GM23338 (cell line): Measurements from ENCODE around the gene ATP13A2. TPM values are rescaled to one million over a fixed set of nuclear protein-coding genes. Genes with fewer than 3 reads are reported as not detected.

Source experiments
- ATAC-seq: fragments of 200-7000 bp; cut with Tn5 transposase; 3 replicates; pipeline ENCODE4 v1.9.1; 2020
- DNase-seq: peaks from one replicate; pipeline ENCODE4 v3.0.0-alpha.2; 2015; ENCODE audit warnings: low spot score
- H2AFZ ChIP-seq: fragments of 200-600 bp; sonication (generic); 2 replicates; pipeline ENCODE4 v1.8.0; 2016; ENCODE audit warnings: antibody characterized with exemption, mild to moderate bottlenecking, moderate library complexity
- H3F3A ChIP-seq: fragments of 200-600 bp; sonication (generic); replicated peaks from 2 replicates; pipeline ENCODE4 v1.8.0; 2017; ENCODE audit warnings: antibody characterized with exemption, mixed run types, low read depth
- H3K27ac ChIP-seq: fragments of 200-600 bp; sonication (generic); 2 replicates; pipeline ENCODE4 v1.6.1; 2016; ENCODE audit warnings: low read depth
- H3K27me3 ChIP-seq: fragments of 200-600 bp; sonication (generic); 2 replicates; pipeline ENCODE4 v1.8.0; 2016; ENCODE audit warnings: mild to moderate bottlenecking, mixed run types, moderate library complexity; ENCODE audit not compliant: insufficient read depth
- H3K36me3 ChIP-seq: fragments of 200-600 bp; sonication (generic); 2 replicates; pipeline ENCODE4 v1.8.0; 2016; ENCODE audit warnings: mild to moderate bottlenecking; ENCODE audit not compliant: insufficient read depth
- H3K4me1 ChIP-seq: fragments of 200-600 bp; sonication (generic); 2 replicates; pipeline ENCODE4 v1.8.0; 2016; ENCODE audit warnings: mild to moderate bottlenecking, moderate library complexity; ENCODE audit not compliant: insufficient read depth
- H3K4me2 ChIP-seq: fragments of 200-600 bp; sonication (generic); 2 replicates; pipeline ENCODE4 v1.7.1; 2017; ENCODE audit warnings: mixed run types
- H3K4me3 ChIP-seq: fragments of 200-600 bp; sonication (generic); 2 replicates; pipeline ENCODE4 v1.6.1; 2016; ENCODE audit warnings: mixed run types
- H3K79me2 ChIP-seq: fragments of 200-600 bp; sonication (generic); replicated peaks from 2 replicates; pipeline ENCODE4 v1.8.0; 2017; ENCODE audit warnings: mild to moderate bottlenecking; ENCODE audit not compliant: insufficient read depth
- H3K9me2 ChIP-seq: fragments of 200-600 bp; sonication (generic); 2 replicates; pipeline ENCODE4 v1.8.0; 2017; ENCODE audit not compliant: insufficient read depth
- H4K20me1 ChIP-seq: fragments of 200-600 bp; sonication (generic); replicated peaks from 2 replicates; pipeline ENCODE4 v1.8.0; 2017; ENCODE audit warnings: mild to moderate bottlenecking; ENCODE audit not compliant: insufficient read depth
- H3K27ac Mint-ChIP-seq: 2 replicates; pipeline ENCODE4 v1.8.0; 2020; ENCODE audit warnings: inconsistent platforms, mild to moderate bottlenecking, moderate library complexity, mixed read lengths
- H3K27me3 Mint-ChIP-seq: 3 replicates; pipeline ENCODE4 v1.8.0; 2022; ENCODE audit warnings: low read depth, mild to moderate bottlenecking, moderate library complexity, mixed read lengths, inconsistent platforms; ENCODE audit not compliant: insufficient read depth, poor library complexity
- H3K36me3 Mint-ChIP-seq: 3 replicates; pipeline ENCODE4 v1.8.0; 2021; ENCODE audit warnings: low read depth, mild to moderate bottlenecking, inconsistent platforms, moderate library complexity, mixed read lengths
- H3K4me1 Mint-ChIP-seq: 3 replicates; pipeline ENCODE4 v1.8.0; 2020; ENCODE audit warnings: mild to moderate bottlenecking, inconsistent platforms, mixed read lengths
- H3K4me3 Mint-ChIP-seq: 3 replicates; pipeline ENCODE4 v1.8.0; 2021; ENCODE audit warnings: moderate library complexity, mild to moderate bottlenecking, inconsistent platforms, mixed read lengths
- H3K9me3 Mint-ChIP-seq: 3 replicates; pipeline ENCODE4 v1.8.0; 2020; ENCODE audit warnings: moderate library complexity, mild to moderate bottlenecking, inconsistent platforms, mixed read lengths
- CREB1 ChIP-seq: fragments of 250-450 bp; sonication (Bioruptor Pico); IDR thresholded peaks from 2 replicates; pipeline ENCODE4 v1.5.0; 2020; ENCODE audit warnings: low read depth, mild to moderate bottlenecking, moderate library complexity
- CTCF ChIP-seq, 2 experiments: fragments of 200-600 bp in 1 of 2; sonication (generic) in 1 of 2; conservative IDR thresholded peaks; 2 replicates each; pipeline versions ENCODE4 v1.5.1 to v1.6.1; 2016 to 2017; ENCODE audit warnings: antibody characterized with exemption in 2 of 2, low read depth in 2 of 2, mild to moderate bottlenecking in 2 of 2, moderate library complexity in 1 of 2
- ETS1 ChIP-seq: IDR thresholded peaks from 2 replicates; pipeline ENCODE4 v1.6.1; 2016; ENCODE audit warnings: antibody characterized with exemption
- EZH2 ChIP-seq: fragments of 200-600 bp; sonication (generic); IDR thresholded peaks from one replicate; pipeline ENCODE4 v1.8.0; 2017; ENCODE audit warnings: antibody characterized with exemption, mild to moderate bottlenecking, low read depth; ENCODE audit not compliant: unreplicated experiment
- NANOG ChIP-seq: IDR thresholded peaks from 2 replicates; pipeline ENCODE4 v1.6.1; 2016; ENCODE audit warnings: antibody characterized with exemption, borderline replicate concordance
- POLR2AphosphoS5 ChIP-seq: IDR thresholded peaks from 2 replicates; pipeline ENCODE4 v1.6.1; 2016; ENCODE audit warnings: antibody characterized with exemption, low read depth
- STAT1 ChIP-seq: IDR thresholded peaks from one replicate; pipeline ENCODE4 v1.6.1; 2016; ENCODE audit warnings: antibody characterized with exemption; ENCODE audit not compliant: unreplicated experiment
- ZNF114 ChIP-seq: fragments of 250-450 bp; sonication (Bioruptor Pico); IDR thresholded peaks from 2 replicates; pipeline ENCODE4 v1.5.0; 2020; ENCODE audit warnings: mild to moderate bottlenecking, moderate library complexity
- polyA plus RNA-seq: library from polyadenylated mRNA; unstranded; fragments of >200 nt; fragmentation: Nextera tagmentation; extraction: Ambion mirVana; gene quantifications from 2 replicates; pipeline ENCODE4 v1.2.1, GENCODE V29; 2016
- total RNA-seq: library from RNA; depleted of rRNA; stranded (reverse); fragments of >200 nt; shearing (Covaris generic); gene quantifications from 2 replicates; pipeline ENCODE4 v1.2.3, GENCODE V29; 2014

The ATP13A2 gene
- total and polyA plus RNA-seq, 2 experiments from 2014 or later: 30.1 to 87.7 TPM

- Histone ChIP-seq H3K79me2 (peaks cover 46% of the 10 kb centered on the region), H3K4me3 (peak within 1 kb of the TSS; percentile 92), H3F3A (peaks cover 15% of the 10 kb centered on the region), H2AFZ (peak within 1 kb of the TSS; percentile 45; the same call in 1 of the 2 replicates), H3K27ac (peak within 1 kb of the TSS; percentile 84), H3K36me3 (peaks cover 9% of the 10 kb centered on the region; the same call in 1 of the 2 replicates), H3K9me2 (no peaks in the 10 kb centered on the region), H3K4me2 (peak within 1 kb of the TSS; percentile 94), H3K4me1 (peaks cover 9% of the 10 kb centered on the region), H3K27me3 (no peaks in the 10 kb centered on the region), H4K20me1 (peaks cover 13% of the 10 kb centered on the region; the same call in 1 of the 2 replicates)
- peaks cover 18% of the 10 kb centered on the region for H3K27me3 Mint-ChIP-seq
- H3K9me3 Mint-ChIP-seq: no peaks in the 10 kb centered on the region
- H3K36me3 Mint-ChIP-seq: peaks cover 8% of the 10 kb centered on the region; the same call in 2 of the 3 replicates
- H3K4me1 Mint-ChIP-seq: peaks cover 9% of the 10 kb centered on the region; the same call in 2 of the 3 replicates
- H3K4me3 Mint-ChIP-seq: peak within 1 kb of the TSS; percentile 99
- H3K27ac Mint-ChIP-seq: peak within 1 kb of the TSS; percentile 98
- peak; percentile 97 for ATAC-seq
- peak; percentile 88 for TF ChIP-seq CREB1
- no peak for TF ChIP-seq CTCF (conservative IDR thresholded peaks at IDR 0.05; ENCODE audit: low read depth in 2 of 2)
- TF ChIP-seq POLR2AphosphoS5: peak; percentile 77
- no peak for TF ChIP-seq STAT1
- TF ChIP-seq ETS1: peak; percentile 82
- TF ChIP-seq NANOG: no peak
- peak; percentile 98 for DNase-seq
Observed at GRCh38 chr1:17053685-17054410, 42.1 kb upstream of the ATP13A2 start, which contains the start of gene SDHB. TSS of gene SDHB (minus strand) at chr1:17054032. CDS start at chr1:17054019, 13 bp downstream.

- peaks cover 9% of the 10 kb centered on the region for H3K4me1 ChIP-seq
- Mint-ChIP-seq H3K9me3 (no peaks in the 10 kb centered on the region), H3K4me1 (peaks cover 9% of the 10 kb centered on the region; the same call in 2 of the 3 replicates), H3K27ac (peak overlapping the region; percentile 98), H3K27me3 (peaks cover 18% of the 10 kb centered on the region), H3K36me3 (peaks cover 8% of the 10 kb centered on the region; the same call in 2 of the 3 replicates), H3K4me3 (peak overlapping the region; percentile 99)
- peak overlapping the region; percentile 11; the same call in 1 of the 2 replicates for H3K27ac ChIP-seq
- peaks cover 46% of the 10 kb centered on the region for H3K79me2 ChIP-seq
- no peak for DNase-seq
- H3F3A ChIP-seq: peaks cover 16% of the 10 kb centered on the region
- H3K9me2 ChIP-seq: no peaks in the 10 kb centered on the region
- H3K4me2 ChIP-seq: peak overlapping the region; percentile 94
- ATAC-seq: no peak
- peak overlapping the region; percentile 92 for H3K4me3 ChIP-seq
- no peaks in the 10 kb centered on the region for H3K27me3 ChIP-seq
- peaks cover 9% of the 10 kb centered on the region; the same call in 1 of the 2 replicates for H3K36me3 ChIP-seq
- H4K20me1 ChIP-seq: peaks cover 13% of the 10 kb centered on the region
- H2AFZ ChIP-seq: peak overlapping the region; percentile 45; the same call in 1 of the 2 replicates
- no peak for TF ChIP-seq POLR2AphosphoS5
- TF ChIP-seq STAT1: no peak
- TF ChIP-seq ZNF114 (CRISPR knock-in tag): no peak
- no peak for TF ChIP-seq ETS1
- no peak for TF ChIP-seq CTCF (conservative IDR thresholded peaks at IDR 0.05; ENCODE audit: low read depth in 2 of 2)
- TF ChIP-seq EZH2: no peak
Observed at GRCh38 chr1:17053086-17053684, 41.5 kb upstream of the ATP13A2 start.
